HEK293 (cell line): ENCODE results near the gene FBXL15.
A peak's percentile ranks its signal among the peaks of the same experiment; 100 is the strongest.

Source experiments
- ATF2 ChIP-seq: fragments of 450-650 bp; formaldehyde crosslinking; IDR thresholded peaks from 2 replicates; pipeline ENCODE4 v1.5.1; 2016; ENCODE audit warnings: missing biosample characterization, missing genetic modification characterization, low read depth
- EGR2 ChIP-seq: fragments of 450-650 bp; formaldehyde crosslinking; IDR thresholded peaks from 2 replicates; pipeline ENCODE4 v1.5.1; 2016; ENCODE audit warnings: low read depth, missing biosample characterization, missing genetic modification characterization
- GLI4 ChIP-seq: fragments of 450-650 bp; formaldehyde crosslinking; IDR thresholded peaks from 2 replicates; pipeline ENCODE4 v1.5.1; 2016; ENCODE audit warnings: missing biosample characterization, missing genetic modification characterization
- IKZF3 ChIP-seq: fragments of 450-650 bp; IDR thresholded peaks from 2 replicates; pipeline ENCODE4 v1.5.0; 2018; ENCODE audit warnings: missing biosample characterization, mild to moderate bottlenecking, missing genetic modification characterization, moderate library complexity
- INSM2 ChIP-seq: fragments of 450-650 bp; formaldehyde crosslinking; IDR thresholded peaks from 2 replicates; pipeline ENCODE4 v1.5.1; 2016; ENCODE audit warnings: missing biosample characterization, missing genetic modification characterization
- PATZ1 ChIP-seq: fragments of 450-650 bp; formaldehyde crosslinking; IDR thresholded peaks from 2 replicates; pipeline ENCODE4 v1.5.1; 2016; ENCODE audit warnings: missing biosample characterization, missing genetic modification characterization
- SP2 ChIP-seq: fragments of 450-650 bp; formaldehyde crosslinking; IDR thresholded peaks from 2 replicates; pipeline ENCODE4 v1.5.1; 2016; ENCODE audit warnings: missing biosample characterization, missing genetic modification characterization
- ZBTB10 ChIP-seq: fragments of 450-650 bp; formaldehyde crosslinking; IDR thresholded peaks from 2 replicates; pipeline ENCODE4 v1.5.1; 2016; ENCODE audit warnings: missing biosample characterization, missing genetic modification characterization
- ZFP3 ChIP-seq: fragments of 450-650 bp; formaldehyde crosslinking; IDR thresholded peaks from 2 replicates; pipeline ENCODE4 v1.5.1; 2016; ENCODE audit warnings: low read depth, missing biosample characterization, missing genetic modification characterization
- ZNF114 ChIP-seq: fragments of 450-650 bp; formaldehyde crosslinking; IDR thresholded peaks from 2 replicates; pipeline ENCODE4 v1.5.0; 2017; ENCODE audit warnings: missing biosample characterization, missing genetic modification characterization
- ZNF169 ChIP-seq: fragments of 450-650 bp; formaldehyde crosslinking; IDR thresholded peaks from 2 replicates; pipeline ENCODE4 v1.5.1; 2016; ENCODE audit warnings: missing biosample characterization, missing genetic modification characterization
- ZNF19 ChIP-seq: fragments of 450-650 bp; formaldehyde crosslinking; IDR thresholded peaks from 2 replicates; pipeline ENCODE4; 2016; ENCODE audit warnings: missing biosample characterization, missing genetic modification characterization, low read depth
- ZNF248 ChIP-seq: fragments of 450-650 bp; formaldehyde crosslinking; IDR thresholded peaks from 2 replicates; pipeline ENCODE4 v1.5.1; 2017; ENCODE audit warnings: missing biosample characterization, missing genetic modification characterization
- ZNF274 ChIP-seq, 2 experiments: fragments of 200-500 bp in 1 of 2; fragments of 450-650 bp in 1 of 2; sonication (Bioruptor generic) in 1 of 2; formaldehyde crosslinking in 1 of 2; IDR thresholded peaks; 2 replicates each; pipeline versions ENCODE4 v1.5.1 to v1.6.1; 2014 to 2016; ENCODE audit warnings: borderline replicate concordance in 1 of 2, inconsistent platforms in 1 of 2, low read length in 1 of 2, missing biosample characterization in 1 of 2, missing genetic modification characterization in 1 of 2
- ZNF292 ChIP-seq: fragments of 450-650 bp; formaldehyde crosslinking; IDR thresholded peaks from 2 replicates; pipeline ENCODE4 v1.5.1; 2016; ENCODE audit warnings: low read depth, missing biosample characterization, missing genetic modification characterization, borderline replicate concordance
- ZNF341 ChIP-seq: fragments of 450-650 bp; formaldehyde crosslinking; IDR thresholded peaks from 2 replicates; pipeline ENCODE4; 2016; ENCODE audit warnings: low read depth, missing biosample characterization, missing genetic modification characterization
- ZNF404 ChIP-seq: fragments of 450-650 bp; formaldehyde crosslinking; IDR thresholded peaks from 2 replicates; pipeline ENCODE4 v1.5.1; 2017; ENCODE audit warnings: missing biosample characterization, missing genetic modification characterization
- ZNF449 ChIP-seq: fragments of 450-650 bp; formaldehyde crosslinking; IDR thresholded peaks from 2 replicates; pipeline ENCODE4 v1.5.1; 2017; ENCODE audit warnings: missing biosample characterization, mild to moderate bottlenecking, missing genetic modification characterization, moderate library complexity
- ZNF48 ChIP-seq: fragments of 450-650 bp; formaldehyde crosslinking; IDR thresholded peaks from 2 replicates; pipeline ENCODE4 v1.5.1; 2016; ENCODE audit warnings: missing biosample characterization, missing genetic modification characterization
- ZNF501 ChIP-seq: fragments of 450-650 bp; formaldehyde crosslinking; IDR thresholded peaks from 2 replicates; pipeline ENCODE4 v1.5.1; 2016; ENCODE audit warnings: missing biosample characterization, missing genetic modification characterization
- ZNF510 ChIP-seq: fragments of 450-650 bp; formaldehyde crosslinking; IDR thresholded peaks from 2 replicates; pipeline ENCODE4 v1.5.1; 2018; ENCODE audit warnings: mild to moderate bottlenecking, missing genetic modification characterization, missing biosample characterization; ENCODE audit not compliant: insufficient replicate concordance
- ZNF555 ChIP-seq: fragments of 450-650 bp; formaldehyde crosslinking; conservative IDR thresholded peaks from 2 replicates; pipeline ENCODE4 v1.5.1; 2017; ENCODE audit warnings: missing biosample characterization, mild to moderate bottlenecking, missing genetic modification characterization, inconsistent platforms
- ZNF626 ChIP-seq: fragments of 450-650 bp; sonication (Bioruptor Pico); formaldehyde crosslinking; IDR thresholded peaks from 2 replicates; pipeline ENCODE4 v1.5.1; 2018; ENCODE audit warnings: missing biosample characterization, missing genetic modification characterization, inconsistent platforms
- ZNF658 ChIP-seq: fragments of 450-650 bp; formaldehyde crosslinking; IDR thresholded peaks from 2 replicates; pipeline ENCODE4; 2016; ENCODE audit warnings: missing biosample characterization, missing genetic modification characterization
- ZNF701 ChIP-seq: fragments of 450-650 bp; formaldehyde crosslinking; IDR thresholded peaks from 2 replicates; pipeline ENCODE4 v1.5.1; 2016; ENCODE audit warnings: missing biosample characterization, missing genetic modification characterization
- ZNF704 ChIP-seq: fragments of 450-650 bp; formaldehyde crosslinking; IDR thresholded peaks from 2 replicates; pipeline ENCODE4 v1.5.1; 2016; ENCODE audit warnings: missing biosample characterization, missing genetic modification characterization
- ZNF777 ChIP-seq: fragments of 450-650 bp; formaldehyde crosslinking; IDR thresholded peaks from 2 replicates; pipeline ENCODE4 v1.5.1; 2017; ENCODE audit warnings: missing biosample characterization, missing genetic modification characterization, borderline replicate concordance
- ZNF837 ChIP-seq: fragments of 450-650 bp; formaldehyde crosslinking; IDR thresholded peaks from 2 replicates; pipeline ENCODE4 v1.5.1; 2016; ENCODE audit warnings: missing biosample characterization, missing genetic modification characterization
- ZSCAN16 ChIP-seq: fragments of 450-650 bp; formaldehyde crosslinking; IDR thresholded peaks from 2 replicates; pipeline ENCODE4 v1.5.1; 2016; ENCODE audit warnings: missing biosample characterization, missing genetic modification characterization

Gene FBXL15

GRCh38 chr10:102432162-102432950, 11.7 kb downstream of the FBXL15 start, which contains the start of gene CUEDC2 (continued):
- TF ChIP-seq ZBTB10 (tag by site-specific recombination): peak; percentile 87
- no peak for TF ChIP-seq ZFP3 (tag by site-specific recombination)
- peak; percentile 89; the same call in 1 of the 2 replicates for TF ChIP-seq ZNF777 (tag by site-specific recombination)
- TF ChIP-seq ZNF404: no peak
- no peak for TF ChIP-seq ZNF292 (tag by site-specific recombination)
- no peak for TF ChIP-seq ZNF48 (tag by site-specific recombination)
- TF ChIP-seq ZNF169 (tag by site-specific recombination): no peak
- TF ChIP-seq PATZ1 (tag by site-specific recombination): peak; percentile 98
- TF ChIP-seq ATF2: no peak
- TF ChIP-seq ZNF19 (tag by site-specific recombination): no peak
- no peak for TF ChIP-seq ZNF701 (tag by site-specific recombination)
- no peak for TF ChIP-seq ZNF704 (tag by site-specific recombination)
- no peak for TF ChIP-seq GLI4
- peak; percentile 77 for TF ChIP-seq SP2 (tag by site-specific recombination)
- TF ChIP-seq ZSCAN16 (tag by site-specific recombination): 0 out of 2 replicates have a peak, but pooled peaks have one; percentile 24
- TF ChIP-seq ZNF837 (tag by site-specific recombination): no peak
- no peak for TF ChIP-seq ZNF114 (tag by site-specific recombination)
- no peak for TF ChIP-seq INSM2 (tag by site-specific recombination)
- no peak for TF ChIP-seq ZNF248 (tag by site-specific recombination)
- no peak for TF ChIP-seq ZNF510
- no peak for TF ChIP-seq ZNF626 (tag by site-specific recombination)
- no peak for TF ChIP-seq ZNF274 (IDR thresholded peaks at IDR 0.05; ENCODE audit: low read length)
- TF ChIP-seq ZNF274 (tag by site-specific recombination; IDR thresholded peaks at IDR 0.05; ENCODE audit: borderline replicate concordance): no peak
- TF ChIP-seq ZNF341 (tag by site-specific recombination): peak; percentile 74
- TF ChIP-seq ZNF555 (tag by site-specific recombination): no peak
- peak; percentile 79 for TF ChIP-seq ZNF449 (tag by site-specific recombination)
- peak; percentile 90 for TF ChIP-seq ZNF501 (tag by site-specific recombination)
- peak; percentile 90; the same call in 1 of the 2 replicates for TF ChIP-seq IKZF3 (tag by site-specific recombination)
- peak; percentile 71 for TF ChIP-seq EGR2
- TF ChIP-seq ZNF658: no peak
